ENCODE measurements around the gene BACH1. TPM values are rescaled to one million over a fixed set of nuclear protein-coding genes. Genes with fewer than 3 reads are reported as not detected.
A peak's percentile ranks its signal among the peaks of the same experiment; 100 is the strongest.

BACH1 gene
- total and polyA plus RNA-seq, 2 of the 8 experiments (the other 6 are each of a cell fraction or from before 2014, with no cell fraction given): 6.9 to 50.7 TPM

DNA sequence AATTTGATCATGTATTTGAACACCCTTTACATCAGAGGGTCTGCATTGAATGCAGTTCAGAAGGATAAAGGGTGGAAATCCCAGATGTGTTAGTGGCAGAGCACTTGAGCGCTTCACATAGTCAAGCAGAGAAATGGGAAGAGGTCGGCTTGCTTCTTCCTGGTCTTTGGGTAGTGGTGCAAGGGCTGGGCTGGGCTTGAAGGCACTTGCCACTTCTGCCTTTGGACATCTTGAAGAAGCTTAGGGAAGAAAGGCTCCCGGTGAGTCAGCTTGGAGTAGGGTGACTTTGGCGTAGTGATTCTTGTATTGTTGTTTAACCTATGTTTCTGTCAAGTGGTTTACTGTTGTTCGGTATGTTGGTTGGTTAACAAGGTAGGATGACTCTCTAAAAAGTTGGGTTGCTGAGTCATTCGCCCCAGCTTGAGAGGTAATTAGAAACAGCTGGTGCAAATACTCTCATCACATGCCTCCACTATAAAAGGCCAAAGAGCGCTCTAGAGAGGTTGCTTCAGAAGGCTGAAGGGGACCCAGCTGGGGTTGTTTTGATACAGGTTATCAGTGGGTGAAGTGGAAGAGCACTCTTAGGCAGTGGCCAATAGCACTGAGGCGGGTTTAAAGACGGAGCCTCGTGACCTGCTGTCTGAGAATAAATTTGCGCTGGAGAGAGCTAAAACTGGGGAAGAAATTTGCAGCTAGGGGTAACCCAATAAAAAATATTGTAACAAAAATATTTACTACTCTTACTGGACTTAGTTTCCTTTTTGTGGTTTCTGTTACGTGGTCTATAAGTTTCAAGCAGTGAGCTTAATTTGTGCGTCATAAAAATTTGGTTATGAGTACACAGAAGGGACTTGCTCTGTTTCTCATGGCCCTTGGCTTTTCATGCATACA lies 1.4 kb downstream of the BACH1 start (continued):
- TF ChIP-seq TAF7 (optimal IDR thresholded peaks at IDR 0.05; ENCODE audit: borderline replicate concordance, low read depth, low read length) (no peak), POU5F1 (IDR thresholded peaks at IDR 0.05; ENCODE audit: low read depth, low read length) (no peak), SP4 (IDR thresholded peaks at IDR 0.05; ENCODE audit: low read length) (no peak), JUN (IDR thresholded peaks at IDR 0.05; ENCODE audit: low read depth, low read length) (no peak), CBX5 (IDR thresholded peaks at IDR 0.05; ENCODE audit: low read depth, low read length) (no peak), POLR2AphosphoS5 (IDR thresholded peaks at IDR 0.05; ENCODE audit: low read depth, low read length) (no peak), BRCA1 (IDR thresholded peaks at IDR 0.05; ENCODE audit: low read depth, low read length) (no peak), EGR1 (IDR thresholded peaks at IDR 0.05; ENCODE audit: borderline replicate concordance, low read depth, low read length) (no peak), NRF1 (IDR thresholded peaks at IDR 0.05; ENCODE audit: low read depth, low read length) (no peak), BACH1 (IDR thresholded peaks at IDR 0.05; ENCODE audit: low read length) (peak; percentile 97), FOSL1 (IDR thresholded peaks at IDR 0.05; ENCODE audit: insufficient read depth, low read depth, low read length) (no peak), HDAC2 (IDR thresholded peaks at IDR 0.05; ENCODE audit: borderline replicate concordance in 1 of 2, low read depth in 2 of 2, low read length in 2 of 2) (no peak), RBBP5 (IDR thresholded peaks at IDR 0.05; ENCODE audit: borderline replicate concordance, low read depth, low read length) (no peak), CEBPB (IDR thresholded peaks at IDR 0.05; ENCODE audit: low read depth, low read length) (no peak), YY1 (IDR thresholded peaks at IDR 0.05; ENCODE audit: low read depth, low read length) (no peak), RFX5 (IDR thresholded peaks at IDR 0.05; ENCODE audit: borderline replicate concordance, low read depth, low read length) (no peak), JUND (IDR thresholded peaks at IDR 0.05; ENCODE audit: low read length) (no peak), TEAD4 (IDR thresholded peaks at IDR 0.05; ENCODE audit: low read depth, low read length) (no peak)
- TF ChIP-seq, protein P1, sequence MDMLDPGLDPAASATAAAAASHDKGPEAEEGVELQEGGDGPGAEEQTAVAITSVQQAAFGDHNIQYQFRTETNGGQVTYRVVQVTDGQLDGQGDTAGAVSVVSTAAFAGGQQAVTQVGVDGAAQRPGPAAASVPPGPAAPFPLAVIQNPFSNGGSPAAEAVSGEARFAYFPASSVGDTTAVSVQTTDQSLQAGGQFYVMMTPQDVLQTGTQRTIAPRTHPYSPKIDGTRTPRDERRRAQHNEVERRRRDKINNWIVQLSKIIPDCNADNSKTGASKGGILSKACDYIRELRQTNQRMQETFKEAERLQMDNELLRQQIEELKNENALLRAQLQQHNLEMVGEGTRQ (IDR thresholded peaks at IDR 0.05; ENCODE audit: low read length): no peak
- TF ChIP-seq, protein P2, sequence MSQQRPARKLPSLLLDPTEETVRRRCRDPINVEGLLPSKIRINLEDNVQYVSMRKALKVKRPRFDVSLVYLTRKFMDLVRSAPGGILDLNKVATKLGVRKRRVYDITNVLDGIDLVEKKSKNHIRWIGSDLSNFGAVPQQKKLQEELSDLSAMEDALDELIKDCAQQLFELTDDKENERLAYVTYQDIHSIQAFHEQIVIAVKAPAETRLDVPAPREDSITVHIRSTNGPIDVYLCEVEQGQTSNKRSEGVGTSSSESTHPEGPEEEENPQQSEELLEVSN (IDR thresholded peaks at IDR 0.05): no peak
- TF ChIP-seq, protein P3, sequence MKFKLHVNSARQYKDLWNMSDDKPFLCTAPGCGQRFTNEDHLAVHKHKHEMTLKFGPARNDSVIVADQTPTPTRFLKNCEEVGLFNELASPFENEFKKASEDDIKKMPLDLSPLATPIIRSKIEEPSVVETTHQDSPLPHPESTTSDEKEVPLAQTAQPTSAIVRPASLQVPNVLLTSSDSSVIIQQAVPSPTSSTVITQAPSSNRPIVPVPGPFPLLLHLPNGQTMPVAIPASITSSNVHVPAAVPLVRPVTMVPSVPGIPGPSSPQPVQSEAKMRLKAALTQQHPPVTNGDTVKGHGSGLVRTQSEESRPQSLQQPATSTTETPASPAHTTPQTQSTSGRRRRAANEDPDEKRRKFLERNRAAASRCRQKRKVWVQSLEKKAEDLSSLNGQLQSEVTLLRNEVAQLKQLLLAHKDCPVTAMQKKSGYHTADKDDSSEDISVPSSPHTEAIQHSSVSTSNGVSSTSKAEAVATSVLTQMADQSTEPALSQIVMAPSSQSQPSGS (IDR thresholded peaks at IDR 0.05; ENCODE audit: low read length): no peak

Measured in H1 (cell line).